G401 (cell line): ENCODE measurements around the gene GNL1. TPM values are rescaled to one million over a fixed set of nuclear protein-coding genes. Genes with fewer than 3 reads are reported as not detected.
"Not testable (repeated sequence)": the region's sequence is repeated elsewhere in the genome, so short reads cannot be mapped to it uniquely, and the experiment has no call there.

Source experiments
- DNase-seq: peaks from one replicate; pipeline ENCODE4 v3.0.0-alpha.2; 2015; ENCODE audit warnings: low spot score
- in situ Hi-C: cut with HindIII; loops from 2 replicates; pipeline ENCODE4 v1.10.0; 2016; ENCODE audit warnings: low sequenced_read_pairs, mixed read lengths
- total RNA-seq: library from RNA; depleted of rRNA; stranded (reverse); fragments of >200 nt; shearing (Covaris generic); gene quantifications from 2 replicates; pipeline ENCODE4 v1.2.3, GENCODE V29; 2014; rRNA removed

GNL1 gene
- total RNA-seq, 1 experiment from 2014 or later: 102 TPM

- in situ Hi-C loops: no loop called here
- no peak for DNase-seq
Observed at GRCh38 chr6:30510419-30511168, 45.7 kb downstream of the GNL1 start.

GRCh38 chr6:30508890-30509736, 47.2 kb downstream of the GNL1 start:
- in situ Hi-C loops: no loop called here
- no peak for DNase-seq

GRCh38 chr6:30507849-30508827, 48.2 kb downstream of the GNL1 start:
- no peak for DNase-seq
- in situ Hi-C loops: no loop called here

GRCh38 chr6:30500421-30501355, 55.6 kb downstream of the GNL1 start:
- DNase-seq: no peak
- in situ Hi-C loops: no loop called here

- in situ Hi-C loops, DNase-seq: not testable (repeated sequence)
Observed at GRCh38 chr6:30498705-30499104, 57.6 kb downstream of the GNL1 start.

GRCh38 chr6:30497714-30498113, 58.6 kb downstream of the GNL1 start:
- in situ Hi-C loops: no loop called here
- no peak for DNase-seq

- in situ Hi-C loops, DNase-seq: not testable (repeated sequence)
Observed at GRCh38 chr6:30497261-30497599, 59.1 kb downstream of the GNL1 start.

GRCh38 chr6:30495993-30496392, 60.3 kb downstream of the GNL1 start:
- no peak for DNase-seq
- in situ Hi-C loops: no loop called here

- in situ Hi-C loops, DNase-seq: not testable (repeated sequence)
Observed at GRCh38 chr6:30495060-30495459, 61.2 kb downstream of the GNL1 start.

- in situ Hi-C loops: no loop called here
- DNase-seq: no peak
Observed at GRCh38 chr6:30494291-30494861, 61.9 kb downstream of the GNL1 start.

GRCh38 chr6:30493643-30494250, 62.5 kb downstream of the GNL1 start:
- no peak for DNase-seq
- in situ Hi-C loops: no loop called here

- DNase-seq: no peak
- in situ Hi-C loops: no loop called here
Observed at GRCh38 chr6:30491991-30492952, 64.0 kb downstream of the GNL1 start.

Other genes with a start within 250 kb of the GNL1 start
- gene TRIM39, start 229.6 kb downstream of the GNL1 start, total RNA-seq: 24.6 and 25.7 TPM in 2 replicates
- 71.4 and 112 TPM in 2 replicates for gene RPP21, start 211.3 kb downstream of the GNL1 start, total RNA-seq
- gene HLA-E, start 67.0 kb downstream of the GNL1 start, total RNA-seq: 116 and 118 TPM in 2 replicates
- 3.4 and 5.9 TPM in 2 replicates for gene PRR3, start 806 bp upstream of the GNL1 start, total RNA-seq
- gene ABCF1, start 15.0 kb upstream of the GNL1 start, total RNA-seq: 41.9 and 83.7 TPM in 2 replicates
- 6.8 and 14.4 TPM in 2 replicates for gene PPP1R10, start 60.8 kb upstream of the GNL1 start, total RNA-seq
- gene MRPS18B, start 61.4 kb upstream of the GNL1 start, total RNA-seq: 38.3 and 47.5 TPM in 2 replicates
- 0.68 and 1.7 TPM in 2 replicates for gene ATAT1, start 70.4 kb upstream of the GNL1 start, total RNA-seq
- 5.3 and 11.7 TPM in 2 replicates for gene C6orf136, start 90.6 kb upstream of the GNL1 start, total RNA-seq
- 59.8 and 73.2 TPM in 2 replicates for gene DHX16, start 116.5 kb upstream of the GNL1 start, total RNA-seq
- gene PPP1R18, start 130.2 kb upstream of the GNL1 start, total RNA-seq: 53.7 and 54.3 TPM in 2 replicates
- 2.6 and 8.8 TPM in 2 replicates for gene NRM, start 134.5 kb upstream of the GNL1 start, total RNA-seq
- gene MDC1, start 160.8 kb upstream of the GNL1 start, total RNA-seq: 2.5 and 14.3 TPM in 2 replicates
- 456 and 575 TPM in 2 replicates for gene TUBB, start 163.9 kb upstream of the GNL1 start, total RNA-seq
- gene FLOT1, start 186.2 kb upstream of the GNL1 start, total RNA-seq: 170 and 172 TPM in 2 replicates
- 257 and 297 TPM in 2 replicates for gene IER3, start 188.1 kb upstream of the GNL1 start, total RNA-seq